GM21576 (cell line): Measurements from ENCODE around the gene RXFP1.

Source experiments
- ATAC-seq: cut with Tn5 transposase; IDR thresholded peaks from one replicate; pipeline ENCODE4 v1.9.1; 2021; ENCODE audit warnings: mild to moderate bottlenecking, moderate library complexity; ENCODE audit not compliant: unreplicated experiment

Gene RXFP1

GRCh38 chr4:158669310-158669709 lies 147.6 kb downstream of the RXFP1 start:
- ATAC-seq, result no peak

GRCh38 chr4:158670975-158671664 lies 149.4 kb downstream of the RXFP1 start:
- peak; percentile 24 for ATAC-seq

- ATAC-seq, result no peak
Observed at GRCh38 chr4:158671665-158671914, 149.9 kb downstream of the RXFP1 start, which contains the start of gene C4orf46. Gene C4orf46 (minus strand): TSS chr4:158671887. CDS start chr4:158671801, 86 bp downstream.

- ATAC-seq, result peak; percentile 83
Observed at GRCh38 chr4:158671915-158672806, 150.5 kb downstream of the RXFP1 start, which contains the start of gene ETFDH. Gene ETFDH (plus strand): TSS chr4:158672296. CDS start chr4:158672457, 161 bp downstream.

GRCh38 chr4:158673633-158674032 lies 152.0 kb downstream of the RXFP1 start:
- ATAC-seq, result no peak

GRCh38 chr4:158676076-158676475 lies 154.4 kb downstream of the RXFP1 start:
- no peak for ATAC-seq

- ATAC-seq, result no peak
Observed at GRCh38 chr4:158678767-158679166, 157.1 kb downstream of the RXFP1 start.

GRCh38 chr4:158681629-158682028 lies 159.9 kb downstream of the RXFP1 start:
- ATAC-seq, result no peak

- no peak for ATAC-seq
Observed at GRCh38 chr4:158682066-158682465, 160.4 kb downstream of the RXFP1 start.

GRCh38 chr4:158688813-158689212 lies 167.1 kb downstream of the RXFP1 start:
- no peak for ATAC-seq
